Stimulated activated CD8-positive, alpha-beta memory T cell treated with anti-CD3 and anti-CD28 coated beads, Interleukin-12 subunit alpha, Interleukin-12 subunit beta, amount 100 ng/mL, for 4 hours (primary cell): ENCODE results near the gene DCHS2.
"Not testable (repeated sequence)": the region's sequence is repeated elsewhere in the genome, so short reads cannot be mapped to it uniquely, and the experiment has no call there.

Source experiments
- DNase-seq: peaks from one replicate; pipeline ENCODE4 v3.0.0-alpha.2; 2020; ENCODE audit warnings: low read depth

DCHS2 gene

DNA sequence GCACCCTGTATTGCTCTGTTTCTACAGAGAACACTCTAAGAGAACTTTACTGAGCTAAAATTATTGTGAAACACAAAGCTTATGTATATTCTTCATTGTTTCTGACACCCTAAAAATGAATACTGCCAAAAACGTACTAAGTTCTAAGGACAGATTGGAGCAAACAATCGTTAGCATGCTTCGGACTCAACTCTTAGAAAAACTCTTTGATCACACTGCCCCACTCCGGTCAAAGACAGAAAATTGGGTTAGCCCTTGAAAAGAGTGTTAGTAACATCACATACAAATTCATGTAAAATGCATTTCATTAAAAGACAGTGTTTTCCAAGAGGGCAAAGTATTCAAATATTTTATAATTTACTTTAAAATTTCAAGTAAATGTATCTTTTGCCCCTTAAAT is 177.4 kb downstream of the DCHS2 start:
- DNase-seq: no peak

- DNase-seq: no peak
Measured at GRCh38 chr4:154313004-154313585, 178.5 kb downstream of the DCHS2 start.

GRCh38 chr4:154312246-154312645 is 179.4 kb downstream of the DCHS2 start:
- DNase-seq: no peak

- DNase-seq: no peak
Measured at GRCh38 chr4:154310578-154310977, 181.0 kb downstream of the DCHS2 start.

GRCh38 chr4:154308207-154308606 is 183.4 kb downstream of the DCHS2 start:
- no peak for DNase-seq

DNA sequence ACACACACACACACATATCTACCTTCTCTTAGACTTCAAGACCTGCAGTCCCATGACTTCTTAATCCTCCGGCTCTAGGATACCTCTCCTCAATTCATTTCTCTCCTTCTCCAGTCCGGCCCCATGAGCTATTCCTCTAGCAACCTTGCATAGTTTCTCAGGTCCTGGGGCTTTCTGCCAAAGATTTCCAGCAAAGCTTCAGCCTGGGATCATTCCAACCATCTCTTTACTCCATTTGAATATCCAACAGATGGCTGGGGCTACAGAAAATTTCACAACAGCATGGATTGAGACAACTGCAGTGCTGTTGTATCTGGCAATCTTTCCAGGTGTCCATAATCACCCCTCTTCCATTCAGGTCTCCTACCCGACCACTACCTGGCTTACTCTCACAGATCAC is 184.1 kb downstream of the DCHS2 start:
- DNase-seq: no peak

DNA sequence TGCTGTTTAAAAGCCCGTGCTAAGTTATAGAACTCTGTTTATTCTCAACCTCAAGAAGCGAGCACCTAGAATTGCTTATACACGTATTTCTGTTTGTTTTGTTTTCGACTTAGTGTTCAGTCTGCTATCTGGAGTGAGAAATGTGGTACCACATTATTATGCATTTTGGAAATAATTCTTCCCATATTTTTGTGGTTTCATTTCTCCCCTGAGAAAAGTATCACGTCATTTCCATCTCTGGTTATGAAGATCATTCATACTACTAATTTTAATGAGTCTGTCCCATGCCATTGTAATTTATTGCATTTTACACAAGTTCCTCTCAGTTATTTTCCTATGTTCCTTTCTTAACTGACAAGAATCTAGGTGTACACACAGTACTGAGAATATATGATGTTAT is 186.0 kb downstream of the DCHS2 start:
- no peak for DNase-seq

DNA sequence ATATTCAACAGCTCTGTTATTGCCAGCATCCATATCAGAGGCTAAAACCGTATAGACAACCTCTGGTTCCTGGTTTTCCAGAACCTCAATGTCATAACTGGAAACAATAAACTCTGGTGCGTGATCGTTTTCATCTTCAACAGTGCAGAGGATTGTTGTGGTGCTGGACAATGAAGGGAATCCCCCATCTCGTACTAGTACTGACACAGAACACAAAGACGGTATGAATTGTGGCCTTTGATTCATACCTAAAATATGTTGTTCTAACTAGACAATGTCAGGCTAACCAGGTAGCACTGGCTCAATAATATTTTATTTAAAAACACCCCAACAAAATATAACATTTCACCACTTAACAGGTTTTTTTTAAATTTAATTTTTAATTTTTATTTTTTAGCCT is 186.9 kb downstream of the DCHS2 start:
- no peak for DNase-seq

DNA sequence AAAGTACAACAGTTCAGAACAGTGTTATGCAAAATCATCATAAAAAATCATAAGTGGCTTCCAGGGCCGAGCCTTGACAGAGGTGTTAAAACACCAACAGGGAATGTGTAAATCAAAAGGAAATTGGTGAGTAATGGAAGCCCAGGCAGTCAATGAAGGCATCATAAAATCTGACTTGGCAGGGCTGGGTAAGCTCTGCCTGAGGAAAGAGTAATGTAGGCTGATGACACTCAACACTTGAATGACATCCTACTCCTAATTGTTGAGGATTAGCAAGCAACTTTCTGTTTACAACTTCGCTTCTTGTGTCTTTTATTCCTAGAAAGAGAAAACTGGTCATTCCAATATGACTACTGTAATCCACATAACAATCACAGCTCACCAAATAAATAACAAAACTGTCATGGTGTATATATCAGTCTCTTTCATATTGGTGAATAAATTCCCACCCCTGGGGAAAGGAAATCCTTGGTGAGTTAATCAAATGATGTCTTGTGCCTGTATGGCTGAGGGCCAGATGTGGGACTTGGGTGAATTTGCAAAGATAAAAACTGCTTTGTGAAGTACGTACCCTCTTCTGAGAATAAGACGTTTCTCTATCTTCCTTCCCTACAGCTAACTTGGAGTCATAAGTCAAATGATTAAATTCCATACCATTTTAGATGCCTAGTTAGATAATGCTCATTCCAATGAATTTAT is 196.8 kb downstream of the DCHS2 start:
- no peak for DNase-seq

- DNase-seq: no peak
Measured at GRCh38 chr4:154293427-154293826, 198.2 kb downstream of the DCHS2 start.

DNA sequence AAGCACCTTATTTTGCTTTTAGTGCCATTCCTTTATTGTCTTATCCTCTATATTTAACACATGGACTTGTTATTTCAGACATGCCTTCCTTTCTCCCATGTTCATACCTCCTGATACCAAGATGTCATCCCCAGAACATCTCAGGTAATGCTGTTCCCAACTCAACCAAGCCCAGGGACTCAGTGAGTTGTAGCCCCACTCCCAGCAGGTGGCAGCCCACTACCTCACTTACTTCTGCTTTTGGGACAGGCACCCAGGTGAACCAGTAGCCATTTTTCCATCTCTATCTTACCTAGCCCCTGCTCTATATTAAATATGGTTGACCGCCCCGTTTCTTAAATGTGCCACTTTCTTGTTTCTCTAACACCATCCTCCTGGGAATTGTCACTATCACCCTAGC is 199.0 kb downstream of the DCHS2 start:
- no peak for DNase-seq

DNA sequence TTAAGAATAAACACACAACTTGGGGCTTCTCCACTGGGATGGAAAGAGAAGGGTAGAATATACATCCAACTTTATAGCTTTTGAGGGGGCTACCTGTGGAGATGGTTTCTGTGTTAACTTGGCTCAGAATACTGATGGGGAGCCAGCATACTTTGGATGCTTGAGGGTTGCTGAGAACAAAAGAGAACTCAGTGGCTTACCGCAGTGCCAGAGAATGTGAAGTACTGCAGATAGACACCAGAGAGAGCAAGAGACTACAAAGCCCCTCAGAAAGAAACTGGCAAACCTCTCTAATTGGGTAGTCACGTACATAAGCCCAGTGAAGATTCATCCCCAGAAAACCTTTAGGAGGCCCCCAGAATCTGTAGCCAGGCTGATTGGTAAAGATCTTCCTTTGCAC is 214.4 kb downstream of the DCHS2 start:
- no peak for DNase-seq

DNA sequence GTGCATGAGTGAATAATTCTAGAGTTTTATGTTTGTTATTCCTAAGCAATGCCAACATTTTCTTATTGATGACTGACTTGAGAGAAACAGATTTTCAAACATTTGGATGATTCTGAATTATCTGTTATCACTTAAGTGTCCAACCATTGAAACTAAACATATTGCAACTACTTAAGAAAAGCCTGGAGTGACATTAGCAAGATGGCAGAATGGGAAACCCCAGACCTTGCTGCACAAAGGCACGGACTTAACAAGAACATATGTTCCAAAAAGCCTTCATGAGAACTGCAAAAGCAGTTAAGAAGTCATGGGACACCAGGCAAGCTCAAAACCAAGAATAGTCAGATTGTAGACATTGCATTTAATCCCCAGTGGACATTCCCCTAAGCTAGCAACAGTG is 215.1 kb downstream of the DCHS2 start:
- DNase-seq: no peak

DNA sequence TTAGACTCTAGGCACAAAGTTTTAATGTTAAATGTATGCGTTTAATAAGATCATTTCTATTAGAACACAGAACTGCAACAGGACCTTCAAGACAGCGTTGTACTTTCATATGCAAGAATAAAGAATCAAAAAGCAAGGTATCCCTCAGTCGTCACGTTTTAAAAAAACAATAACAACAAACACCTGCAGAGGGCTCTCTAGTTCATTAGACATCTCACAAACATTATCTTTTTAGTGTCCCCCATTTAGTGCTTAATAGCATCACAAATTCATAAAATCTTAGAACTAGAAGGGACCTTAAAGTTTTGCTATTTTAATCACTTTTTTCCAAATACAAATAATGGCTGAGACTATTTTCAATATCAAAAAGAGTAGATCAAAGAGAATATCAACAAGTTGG is 236.6 kb downstream of the DCHS2 start:
- no peak for DNase-seq

DNA sequence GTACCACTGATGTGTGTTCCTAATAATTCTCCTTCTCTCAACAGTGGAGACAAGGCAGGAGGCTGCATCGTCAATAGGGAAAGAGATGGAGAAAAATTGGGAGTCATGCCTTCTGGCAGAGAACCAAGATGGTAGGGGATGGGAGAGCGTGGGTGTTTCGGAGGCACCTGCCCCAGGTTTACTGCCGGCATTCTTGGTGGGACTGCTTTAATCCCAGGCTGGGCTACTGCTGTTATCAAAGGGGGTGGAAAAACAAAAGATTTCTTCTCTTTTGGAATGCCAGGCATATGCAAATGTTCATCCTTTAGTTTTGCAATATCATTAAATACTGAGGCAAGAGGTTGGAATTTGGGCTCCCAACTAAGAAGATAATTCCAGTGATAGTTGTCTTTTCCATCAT is 257.0 kb downstream of the DCHS2 start:
- DNase-seq: no peak

GRCh38 chr4:154231806-154232478 is 259.7 kb downstream of the DCHS2 start:
- DNase-seq: no peak

DNA sequence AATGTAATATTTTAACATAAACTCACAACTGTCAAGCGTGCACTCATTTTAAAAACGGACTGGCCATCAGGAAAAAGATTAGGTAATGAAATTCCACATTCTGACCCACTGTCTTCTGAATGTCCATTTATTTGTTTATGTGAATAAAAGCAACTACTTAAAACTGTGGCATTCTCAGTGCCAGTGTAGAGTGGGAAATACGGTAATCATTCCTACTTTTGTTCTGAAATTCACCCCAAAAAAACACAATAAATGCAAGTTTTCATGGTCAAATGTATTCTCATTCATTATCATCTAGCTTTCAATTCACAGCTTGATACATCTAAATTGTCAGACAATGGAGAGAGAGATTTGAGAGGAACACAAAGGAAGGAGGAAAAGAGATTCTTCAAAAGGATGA is 260.9 kb downstream of the DCHS2 start:
- no peak for DNase-seq

DNA sequence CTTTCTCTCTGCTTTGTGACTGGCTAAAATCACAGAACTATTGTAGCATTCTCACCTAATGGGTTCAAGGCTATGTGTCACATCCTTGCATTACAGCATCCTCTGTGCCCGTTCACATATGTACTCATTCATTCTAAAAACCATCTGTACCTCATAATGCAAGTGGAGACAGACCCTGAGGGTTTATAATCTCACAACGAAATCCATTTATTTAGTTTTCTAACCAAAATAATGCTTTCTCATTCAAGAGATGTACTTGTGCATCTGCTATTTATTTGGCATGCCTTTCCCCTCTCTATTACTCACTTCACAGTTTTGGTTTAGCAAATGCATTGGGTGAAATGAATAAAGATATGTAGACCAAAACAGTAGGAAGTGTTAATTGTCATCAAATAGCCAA is 261.5 kb downstream of the DCHS2 start:
- DNase-seq: no peak

- DNase-seq: no peak
Measured at GRCh38 chr4:154222875-154223274, 268.7 kb downstream of the DCHS2 start.

DNA sequence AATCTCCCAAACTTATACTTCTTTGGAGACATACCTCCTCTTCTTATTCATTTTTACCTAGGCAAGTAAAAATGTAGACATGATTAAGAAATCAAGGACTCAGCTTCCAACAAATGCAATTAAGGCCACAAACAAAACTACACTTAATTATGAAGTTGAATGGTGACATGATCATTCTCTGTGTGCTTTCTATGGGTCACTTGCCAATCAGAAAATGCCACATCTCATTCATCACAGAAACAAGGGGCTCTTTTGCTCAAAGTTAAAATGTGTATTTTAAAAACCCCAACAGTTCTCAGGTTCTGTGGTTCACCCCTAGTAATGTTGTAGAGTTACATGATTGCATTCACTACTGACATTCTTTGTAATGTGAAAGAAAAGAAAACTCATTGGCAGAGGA is 273.5 kb downstream of the DCHS2 start:
- DNase-seq: no peak

DNA sequence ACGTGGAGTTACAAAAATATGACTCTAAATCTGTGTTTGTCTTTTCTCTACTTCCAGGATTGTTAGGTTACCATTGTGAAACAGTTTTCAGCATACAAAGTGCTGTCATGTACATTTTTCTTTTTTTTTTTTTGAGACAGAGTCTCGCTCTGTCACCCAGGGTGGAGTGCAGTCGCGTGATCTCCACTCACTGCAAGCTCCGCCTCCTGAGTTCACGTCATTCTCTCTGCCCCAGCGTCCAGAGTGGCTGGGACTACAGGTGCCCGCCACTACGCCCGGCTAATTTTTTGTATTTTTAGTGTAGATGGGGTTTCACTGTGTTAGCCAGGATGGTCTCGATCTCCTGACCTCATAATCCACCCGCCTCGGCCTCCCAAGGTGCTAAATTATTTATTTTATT is 274.2 kb downstream of the DCHS2 start:
- DNase-seq: not testable (repeated sequence)

- DNase-seq: no peak
Measured at GRCh38 chr4:154211506-154211905, 280.1 kb downstream of the DCHS2 start.

- DNase-seq: no peak
Measured at GRCh38 chr4:154208424-154208823, 283.2 kb downstream of the DCHS2 start.

DNA sequence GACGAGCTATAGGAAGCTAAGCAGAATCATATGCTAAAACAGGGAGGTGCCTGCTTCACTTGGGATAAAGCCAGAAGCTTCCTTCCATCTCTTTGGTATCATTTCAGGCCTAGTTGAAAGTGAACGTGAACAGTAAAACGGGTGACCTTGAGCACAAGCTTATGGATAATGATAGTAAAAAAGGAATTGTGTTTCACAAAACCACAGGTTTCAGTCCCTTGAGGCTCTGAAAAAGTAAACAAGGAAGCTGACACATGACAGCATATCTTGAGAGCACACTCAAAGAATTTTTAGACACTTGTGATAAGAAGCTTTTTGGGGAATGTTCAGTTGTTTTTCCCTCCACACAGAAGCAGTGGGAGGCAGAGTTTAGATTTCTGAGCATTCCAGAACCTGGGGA is 286.1 kb downstream of the DCHS2 start:
- DNase-seq: no peak
